Astrocyte (in vitro differentiated cells and primary cell): ENCODE data around the gene ERG28. TPM values are rescaled to one million over a fixed set of nuclear protein-coding genes. Genes with fewer than 3 reads are reported as not detected.

Source experiments
- DNase-seq: peaks from one replicate; pipeline ENCODE4 v3.0.0-alpha.2; 2010; ENCODE audit warnings: low read depth
- FAIRE-seq: peaks from 2 replicates; lab custom pipeline; 2011; peaks lifted over from hg19 to GRCh38; lab: Jason Lieb, UNC
- H2AFZ ChIP-seq: 2 replicates; pipeline ENCODE4 v1.6.0; 2012; ENCODE audit warnings: low read depth, low read length, inconsistent platforms
- H3K27ac ChIP-seq: 2 replicates; pipeline ENCODE4 v1.5.1; 2011; ENCODE audit warnings: low read depth, low read length, inconsistent platforms
- H3K27me3 ChIP-seq: 2 replicates; pipeline ENCODE4 v1.6.0; 2011; ENCODE audit warnings: low read length, inconsistent platforms; ENCODE audit not compliant: insufficient read depth
- H3K36me3 ChIP-seq: 2 replicates; pipeline ENCODE4 v1.5.1; 2011; ENCODE audit warnings: low read length, inconsistent platforms; ENCODE audit not compliant: insufficient read depth
- H3K4me1 ChIP-seq: 2 replicates; pipeline ENCODE4 v1.5.1; 2011; ENCODE audit warnings: low read length, inconsistent platforms; ENCODE audit not compliant: insufficient read depth
- H3K4me2 ChIP-seq: 2 replicates; pipeline ENCODE4 v1.6.0; 2012; ENCODE audit warnings: low read length, inconsistent platforms
- H3K4me3 ChIP-seq: 2 replicates; pipeline ENCODE4 v1.5.1; 2011; ENCODE audit warnings: low read depth, mild to moderate bottlenecking, low read length, inconsistent platforms; ENCODE audit not compliant: insufficient read depth
- H3K79me2 ChIP-seq: 2 replicates; pipeline ENCODE4 v1.6.0; 2012; ENCODE audit warnings: mild to moderate bottlenecking, low read length, inconsistent platforms; ENCODE audit not compliant: insufficient read depth
- H3K9ac ChIP-seq: 2 replicates; pipeline ENCODE4 v1.6.0; 2012; ENCODE audit warnings: mild to moderate bottlenecking, low read length, inconsistent platforms
- H3K9me3 ChIP-seq: 2 replicates; pipeline ENCODE4 v1.5.1; 2012; ENCODE audit warnings: low read depth, mild to moderate bottlenecking, low read length, inconsistent platforms; ENCODE audit not compliant: insufficient read depth
- H4K20me1 ChIP-seq: 2 replicates; pipeline ENCODE4 v1.6.0; 2012; ENCODE audit warnings: low read length, inconsistent platforms; ENCODE audit not compliant: insufficient read depth
- H3K27ac Mint-ChIP-seq: one replicate; pipeline ENCODE4 v1.8.0; 2021; ENCODE audit warnings: mild to moderate bottlenecking, mixed read lengths; ENCODE audit not compliant: unreplicated experiment
- H3K27me3 Mint-ChIP-seq: one replicate; pipeline ENCODE4 v1.8.0; 2021; ENCODE audit warnings: low read depth, mixed read lengths; ENCODE audit not compliant: unreplicated experiment
- H3K36me3 Mint-ChIP-seq: one replicate; pipeline ENCODE4 v1.8.0; 2021; ENCODE audit warnings: low read depth, mixed read lengths; ENCODE audit not compliant: unreplicated experiment
- H3K4me1 Mint-ChIP-seq: one replicate; pipeline ENCODE4 v1.8.0; 2021; ENCODE audit warnings: low read depth, mixed read lengths; ENCODE audit not compliant: unreplicated experiment
- H3K4me3 Mint-ChIP-seq: one replicate; pipeline ENCODE4 v1.8.0; 2021; ENCODE audit warnings: mild to moderate bottlenecking, moderate library complexity, mixed read lengths; ENCODE audit not compliant: unreplicated experiment
- H3K9me3 Mint-ChIP-seq: one replicate; pipeline ENCODE4 v1.8.0; 2021; ENCODE audit warnings: mild to moderate bottlenecking, mixed read lengths; ENCODE audit not compliant: unreplicated experiment
- EZH2 ChIP-seq: IDR thresholded peaks from 2 replicates; pipeline ENCODE4 v1.6.1; 2012; ENCODE audit warnings: mild to moderate bottlenecking, low read length, inconsistent platforms; ENCODE audit not compliant: insufficient read depth
- total RNA-seq: library from RNA; stranded (reverse); gene quantifications from 2 replicates; pipeline ENCODE4 v1.2.1, GENCODE V29; 2021
- TF ChIP-seq, protein P1 (sequence below): IDR thresholded peaks from 2 replicates; pipeline ENCODE4 v1.5.1; 2011; ENCODE audit warnings: low read depth, mild to moderate bottlenecking, inconsistent platforms, low read length, moderate library complexity; ENCODE audit not compliant: insufficient read depth

ERG28 gene
- total RNA-seq, 1 donor from 2014 or later: 23.1 TPM

DNA sequence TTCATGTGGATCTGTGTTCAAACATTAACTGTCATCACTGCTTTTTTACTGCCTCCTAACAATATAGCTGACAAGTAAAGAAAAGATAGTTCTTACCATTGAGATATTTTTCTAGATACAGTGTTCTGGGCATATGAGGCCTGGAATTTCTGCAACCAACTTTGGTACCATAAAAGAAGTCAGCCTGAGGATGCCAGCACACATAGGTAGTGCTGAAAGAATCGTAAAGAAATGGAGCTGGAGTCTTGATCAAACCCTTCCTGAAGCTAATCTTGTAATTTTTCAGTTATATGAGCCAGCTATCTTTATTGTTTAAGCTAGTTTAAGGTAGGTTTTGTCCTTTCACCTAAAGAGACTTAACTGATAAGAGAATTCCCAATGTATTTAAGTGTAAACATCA is 11.3 kb downstream of the ERG28 start:
- H3K4me3 Mint-ChIP-seq: no peak overlapping the region
- Histone ChIP-seq H3K4me3 (no peak overlapping the region), H3K4me1 (peaks cover 37% of the 10 kb centered on the region), H3K9ac (peak overlapping the region; percentile 50), H3K9me3 (no peaks in the 10 kb centered on the region), H4K20me1 (peaks cover 3% of the 10 kb centered on the region), H3K79me2 (no peaks in the 10 kb centered on the region), H2AFZ (no peak overlapping the region), H3K27ac (peak overlapping the region; percentile 78), H3K27me3 (no peaks in the 10 kb centered on the region), H3K4me2 (peak overlapping the region; percentile 39), H3K36me3 (peaks cover 30% of the 10 kb centered on the region)
- H3K27me3 Mint-ChIP-seq: no peaks in the 10 kb centered on the region
- peaks cover 13% of the 10 kb centered on the region for H3K36me3 Mint-ChIP-seq
- FAIRE-seq: no peak
- no peak for DNase-seq
- no peaks in the 10 kb centered on the region for H3K9me3 Mint-ChIP-seq
- TF ChIP-seq, protein P1, sequence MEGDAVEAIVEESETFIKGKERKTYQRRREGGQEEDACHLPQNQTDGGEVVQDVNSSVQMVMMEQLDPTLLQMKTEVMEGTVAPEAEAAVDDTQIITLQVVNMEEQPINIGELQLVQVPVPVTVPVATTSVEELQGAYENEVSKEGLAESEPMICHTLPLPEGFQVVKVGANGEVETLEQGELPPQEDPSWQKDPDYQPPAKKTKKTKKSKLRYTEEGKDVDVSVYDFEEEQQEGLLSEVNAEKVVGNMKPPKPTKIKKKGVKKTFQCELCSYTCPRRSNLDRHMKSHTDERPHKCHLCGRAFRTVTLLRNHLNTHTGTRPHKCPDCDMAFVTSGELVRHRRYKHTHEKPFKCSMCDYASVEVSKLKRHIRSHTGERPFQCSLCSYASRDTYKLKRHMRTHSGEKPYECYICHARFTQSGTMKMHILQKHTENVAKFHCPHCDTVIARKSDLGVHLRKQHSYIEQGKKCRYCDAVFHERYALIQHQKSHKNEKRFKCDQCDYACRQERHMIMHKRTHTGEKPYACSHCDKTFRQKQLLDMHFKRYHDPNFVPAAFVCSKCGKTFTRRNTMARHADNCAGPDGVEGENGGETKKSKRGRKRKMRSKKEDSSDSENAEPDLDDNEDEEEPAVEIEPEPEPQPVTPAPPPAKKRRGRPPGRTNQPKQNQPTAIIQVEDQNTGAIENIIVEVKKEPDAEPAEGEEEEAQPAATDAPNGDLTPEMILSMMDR: no peak
- no peak for TF ChIP-seq EZH2
- H3K27ac Mint-ChIP-seq: peak overlapping the region; percentile 90
- peaks cover 39% of the 10 kb centered on the region for H3K4me1 Mint-ChIP-seq

DNA sequence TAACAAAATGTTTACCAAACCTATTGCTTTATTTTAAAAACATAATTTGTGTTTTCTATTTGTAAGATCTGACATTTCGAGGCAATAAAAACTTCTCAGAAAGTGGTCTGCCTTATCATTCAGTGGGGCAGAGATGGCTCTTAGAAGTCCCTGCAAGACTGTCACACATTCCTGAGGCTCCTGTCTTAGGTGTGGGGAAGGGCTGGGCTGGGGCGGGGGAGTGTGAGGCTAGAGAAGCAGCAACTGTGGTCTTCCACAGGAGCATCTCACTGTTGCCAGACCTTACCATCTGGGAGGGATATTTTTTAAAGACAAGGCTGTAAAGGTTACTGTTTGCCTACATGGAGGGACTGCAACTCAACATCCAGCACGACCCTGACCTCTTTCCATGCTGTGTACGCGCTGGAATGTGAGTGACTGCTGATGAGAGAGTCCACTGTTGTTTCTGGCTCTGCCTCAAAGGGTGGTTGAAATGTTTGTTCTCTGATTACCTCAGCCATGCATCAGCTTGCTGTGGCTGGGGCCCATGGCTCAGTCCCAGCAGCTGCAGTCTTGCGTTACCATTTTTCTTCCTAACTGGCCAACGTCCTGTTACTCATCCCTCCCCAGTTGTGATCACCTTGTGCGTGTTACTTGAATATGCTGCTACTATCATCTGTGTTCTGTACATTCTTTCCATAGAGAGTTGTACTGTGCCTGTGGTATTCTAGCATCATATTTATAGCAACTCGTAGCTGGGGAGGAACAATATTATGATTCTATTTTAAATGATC is 12.4 kb downstream of the ERG28 start:
- Histone ChIP-seq H3K4me1 (peaks cover 37% of the 10 kb centered on the region), H3K9ac (peak overlapping the region; percentile 68), H2AFZ (no peak overlapping the region), H3K36me3 (peaks cover 30% of the 10 kb centered on the region), H3K4me3 (no peak overlapping the region), H3K27ac (peak overlapping the region; percentile 90), H4K20me1 (no peaks in the 10 kb centered on the region), H3K27me3 (no peaks in the 10 kb centered on the region), H3K9me3 (no peaks in the 10 kb centered on the region), H3K79me2 (no peaks in the 10 kb centered on the region), H3K4me2 (peak overlapping the region; percentile 75)
- TF ChIP-seq EZH2: no peak
- TF ChIP-seq, protein P1: no peak
- H3K4me3 Mint-ChIP-seq: peak overlapping the region; percentile 17
- DNase-seq: peak; percentile 97
- peaks cover 13% of the 10 kb centered on the region for H3K36me3 Mint-ChIP-seq
- peaks cover 40% of the 10 kb centered on the region for H3K4me1 Mint-ChIP-seq
- peak overlapping the region; percentile 87 for H3K27ac Mint-ChIP-seq
- H3K9me3 Mint-ChIP-seq: no peaks in the 10 kb centered on the region
- H3K27me3 Mint-ChIP-seq: no peaks in the 10 kb centered on the region
- FAIRE-seq: peak; percentile 97

DNA sequence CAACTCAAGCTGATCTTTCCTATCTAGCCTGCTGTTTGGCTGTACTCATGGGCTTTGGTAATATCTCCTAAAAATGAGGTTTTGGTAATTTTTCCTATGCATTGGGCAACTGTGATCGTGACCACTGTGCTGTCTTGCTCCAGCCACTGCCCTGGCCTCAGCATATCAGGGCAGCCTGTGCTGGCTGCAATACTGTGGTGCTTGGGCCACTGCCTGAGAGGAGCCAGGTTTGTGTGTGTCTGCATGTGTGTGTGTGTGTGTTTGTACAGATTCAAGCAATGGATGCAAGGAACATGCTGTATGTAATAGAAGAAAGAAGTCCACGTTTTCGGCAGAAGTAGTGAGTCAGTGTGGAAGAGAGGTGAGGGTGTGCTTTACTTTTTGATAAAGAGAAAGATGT is 13.0 kb downstream of the ERG28 start:
- Mint-ChIP-seq H3K27ac (peak overlapping the region; percentile 75), H3K36me3 (peaks cover 13% of the 10 kb centered on the region), H3K4me3 (no peak overlapping the region), H3K4me1 (peaks cover 42% of the 10 kb centered on the region), H3K27me3 (no peaks in the 10 kb centered on the region), H3K9me3 (no peaks in the 10 kb centered on the region)
- DNase-seq (peak; percentile 24), FAIRE-seq (no peak)
- Histone ChIP-seq H4K20me1 (no peaks in the 10 kb centered on the region), H3K9me3 (no peaks in the 10 kb centered on the region), H2AFZ (no peak overlapping the region), H3K4me3 (no peak overlapping the region), H3K79me2 (no peaks in the 10 kb centered on the region), H3K36me3 (peaks cover 30% of the 10 kb centered on the region), H3K9ac (peak overlapping the region; percentile 68), H3K27me3 (no peaks in the 10 kb centered on the region), H3K27ac (peak overlapping the region; percentile 90), H3K4me1 (peaks cover 37% of the 10 kb centered on the region), H3K4me2 (peak overlapping the region; percentile 75)
- TF ChIP-seq EZH2: no peak
- TF ChIP-seq, protein P1: no peak
